HTERT RPE-1 (cell line): Measurements from ENCODE around the gene KIF3B.
"Not testable (repeated sequence)": the region's sequence is repeated elsewhere in the genome, so short reads cannot be mapped to it uniquely, and the experiment has no call there.

Experiments used
- in situ Hi-C: fragments of 300-500 bp; cut with MboI; formaldehyde crosslinking; loops from 4 replicates; pipeline ENCODE4 v1.14.3; 2020; ENCODE audit warnings: low sequenced_read_pairs

KIF3B gene

GRCh38 chr20:32355417-32355841 is 78.0 kb downstream of the KIF3B start:
- in situ Hi-C loops = no loop called here

DNA sequence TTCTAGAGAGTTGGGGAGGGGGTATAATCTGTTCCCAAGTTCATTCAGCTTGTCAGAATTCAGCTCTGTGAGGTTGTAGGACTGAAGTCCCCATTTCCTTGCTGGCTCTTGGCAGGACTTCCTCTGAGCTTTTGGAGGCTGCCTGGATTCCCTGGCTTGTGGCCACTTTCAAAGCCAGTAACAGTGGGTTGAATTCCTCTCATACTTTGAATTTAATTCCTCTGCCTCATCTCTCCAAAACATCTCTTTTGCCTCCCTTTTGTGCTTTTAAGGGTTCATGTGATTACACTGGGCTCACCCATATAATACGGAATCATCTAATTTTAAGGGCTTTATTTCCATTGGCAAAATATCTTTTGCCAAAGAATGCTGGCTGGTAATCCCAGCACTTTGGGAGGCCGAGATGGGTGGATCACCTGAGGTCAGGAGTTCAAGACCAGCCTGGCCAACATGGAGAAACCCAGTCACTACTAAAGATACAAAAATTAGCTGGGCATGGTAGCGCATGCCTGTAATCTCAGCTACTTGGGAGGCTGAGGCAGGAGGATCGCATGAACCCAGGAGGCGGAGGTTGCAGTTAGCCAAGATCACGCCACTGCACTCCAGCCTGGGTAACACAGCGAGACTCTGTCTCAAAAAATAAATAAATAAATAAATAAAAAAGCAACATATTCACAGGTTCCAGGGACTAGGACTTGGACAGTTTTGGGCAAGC is 78.6 kb downstream of the KIF3B start:
- in situ Hi-C loops = not testable (repeated sequence)

GRCh38 chr20:32356622-32357374 is 79.3 kb downstream of the KIF3B start:
- in situ Hi-C loops = no loop called here

GRCh38 chr20:32357375-32357868 is 80.0 kb downstream of the KIF3B start:
- in situ Hi-C loops = no loop called here

GRCh38 chr20:32357869-32358631 is 80.6 kb downstream of the KIF3B start, which contains the start of gene ASXL1:
Gene ASXL1 (plus strand): TSS chr20:32358331. CDS start chr20:32358776, 445 bp downstream.
- in situ Hi-C loops = no loop called here

DNA sequence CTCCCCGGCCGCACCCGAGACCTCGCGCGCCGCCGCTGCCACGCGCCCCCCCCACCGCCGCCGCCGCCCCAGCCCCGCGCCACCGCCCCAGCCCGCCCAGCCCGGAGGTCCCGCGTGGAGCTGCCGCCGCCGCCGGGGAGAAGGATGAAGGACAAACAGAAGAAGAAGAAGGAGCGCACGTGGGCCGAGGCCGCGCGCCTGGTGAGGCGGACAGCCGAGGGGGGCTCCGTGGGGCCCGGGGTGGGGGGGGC is 81.1 kb downstream of the KIF3B start:
- in situ Hi-C loops = no loop called here

DNA sequence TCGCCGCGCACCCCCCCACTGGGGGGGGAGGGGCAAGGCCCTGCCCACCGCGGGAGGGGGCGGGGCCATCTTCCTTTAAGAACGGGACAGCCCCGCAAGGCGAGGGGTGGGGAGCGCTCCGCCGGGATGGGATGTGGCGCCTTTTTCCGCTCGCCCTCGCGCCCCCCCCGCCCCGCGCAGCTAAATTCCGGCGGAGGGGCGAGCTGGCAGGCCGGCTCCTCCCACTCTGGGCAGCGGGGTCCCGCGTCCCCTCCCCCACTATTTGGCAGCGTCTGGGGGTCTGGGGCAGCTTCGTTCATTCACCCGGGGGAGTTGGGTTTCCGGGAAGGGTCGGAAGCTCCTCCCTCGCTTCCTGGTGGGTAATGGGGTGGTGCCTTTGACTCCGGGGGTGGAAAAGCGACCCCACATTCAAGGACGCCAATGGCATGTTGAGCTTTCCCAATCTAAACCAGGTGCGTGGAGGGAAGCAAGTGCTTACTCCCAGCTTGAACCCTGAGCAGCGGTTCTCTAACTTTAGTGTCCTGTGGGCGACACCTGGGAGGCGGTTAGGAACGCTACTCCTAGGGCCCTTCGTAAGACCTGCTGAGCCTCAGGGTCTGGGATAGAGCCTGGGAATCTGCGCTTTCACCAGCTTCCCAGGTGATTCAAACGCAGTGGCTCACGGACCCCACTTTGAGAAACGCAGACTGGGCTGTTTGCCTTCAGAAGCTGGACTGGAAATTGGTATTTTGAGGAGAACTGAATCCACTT is 81.6 kb downstream of the KIF3B start:
- in situ Hi-C loops = no loop called here

- in situ Hi-C loops = no loop called here
These were observed 82.3 kb downstream of the KIF3B start for GRCh38 chr20:32359633-32360332.

- in situ Hi-C loops = no loop called here
These were observed 82.8 kb downstream of the KIF3B start for GRCh38 chr20:32360333-32360634.

GRCh38 chr20:32362901-32363364 is 85.5 kb downstream of the KIF3B start:
- in situ Hi-C loops = no loop called here

- in situ Hi-C loops = no loop called here
These were observed 86.0 kb downstream of the KIF3B start for GRCh38 chr20:32363492-32363891.

DNA sequence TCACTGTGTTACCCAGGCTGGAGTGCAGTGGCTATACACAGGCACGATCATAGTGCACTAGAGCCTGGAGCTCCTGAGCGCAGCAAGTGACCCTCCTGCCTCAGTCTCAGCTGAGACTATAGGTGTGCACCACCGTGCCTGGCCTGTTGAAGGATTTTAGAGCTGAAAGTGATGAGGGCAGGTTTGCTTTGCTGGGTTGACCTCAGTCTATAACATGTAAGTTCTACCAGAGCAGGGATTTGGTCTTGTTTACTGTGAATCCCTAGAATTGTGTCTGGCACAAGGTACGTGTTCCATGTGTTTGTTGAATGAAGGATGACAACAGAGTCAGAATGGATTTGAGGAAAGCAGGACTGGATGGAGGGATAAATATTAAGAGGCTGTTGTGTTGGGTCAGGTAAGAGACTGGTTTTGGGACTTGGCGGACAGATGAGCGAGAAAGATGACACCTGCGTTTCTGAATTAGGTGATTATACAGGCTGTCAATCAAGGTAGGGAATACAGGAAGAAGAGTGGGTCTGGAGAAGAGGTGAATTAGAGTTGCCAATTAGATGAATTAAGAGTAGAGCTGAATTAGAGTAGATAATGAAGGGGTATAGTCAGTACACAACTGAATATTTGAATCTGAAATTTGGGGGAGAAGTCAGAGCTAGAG is 87.2 kb downstream of the KIF3B start:
- in situ Hi-C loops = no loop called here

- in situ Hi-C loops = no loop called here
These were observed 88.1 kb downstream of the KIF3B start for GRCh38 chr20:32365564-32365963.

DNA sequence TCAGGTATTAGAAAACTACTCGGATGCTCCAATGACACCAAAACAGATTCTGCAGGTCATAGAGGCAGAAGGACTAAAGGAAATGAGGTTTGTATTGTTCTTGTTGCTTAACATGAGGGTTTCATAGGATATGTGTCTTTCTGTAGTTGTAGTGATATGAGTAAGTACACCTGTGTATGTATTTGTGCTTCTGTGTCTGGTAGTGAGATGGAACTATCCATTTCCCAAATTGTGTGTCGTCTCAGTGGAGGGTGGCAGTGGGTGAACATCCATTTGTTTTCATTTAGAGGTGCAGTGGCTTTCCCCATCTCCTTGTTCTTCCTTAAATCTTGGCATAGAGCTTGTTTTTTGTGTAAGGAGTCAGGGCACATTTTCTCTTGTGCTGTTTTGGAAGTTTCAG is 88.9 kb downstream of the KIF3B start:
- in situ Hi-C loops = no loop called here

GRCh38 chr20:32368323-32368722 is 90.9 kb downstream of the KIF3B start:
- in situ Hi-C loops = no loop called here

DNA sequence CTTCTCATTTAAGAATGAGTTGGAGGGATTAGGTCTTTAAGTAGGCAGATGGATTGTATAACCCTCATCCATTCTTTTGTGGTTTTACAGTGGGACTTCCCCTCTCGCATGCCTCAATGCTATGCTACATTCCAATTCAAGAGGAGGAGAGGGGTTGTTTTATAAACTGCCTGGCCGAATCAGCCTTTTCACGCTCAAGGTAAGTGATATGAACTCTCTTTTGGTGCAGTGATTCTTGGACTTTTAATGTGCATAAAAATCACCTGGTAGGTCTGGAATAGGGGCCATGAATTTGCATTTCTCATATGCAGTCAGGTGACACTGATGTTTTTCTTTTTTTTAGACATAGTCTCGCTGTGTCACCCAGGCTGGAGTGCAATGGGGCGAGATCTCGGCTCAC is 91.5 kb downstream of the KIF3B start:
- in situ Hi-C loops = no loop called here

- in situ Hi-C loops = no loop called here
These were observed 93.4 kb downstream of the KIF3B start for GRCh38 chr20:32370897-32371296.

DNA sequence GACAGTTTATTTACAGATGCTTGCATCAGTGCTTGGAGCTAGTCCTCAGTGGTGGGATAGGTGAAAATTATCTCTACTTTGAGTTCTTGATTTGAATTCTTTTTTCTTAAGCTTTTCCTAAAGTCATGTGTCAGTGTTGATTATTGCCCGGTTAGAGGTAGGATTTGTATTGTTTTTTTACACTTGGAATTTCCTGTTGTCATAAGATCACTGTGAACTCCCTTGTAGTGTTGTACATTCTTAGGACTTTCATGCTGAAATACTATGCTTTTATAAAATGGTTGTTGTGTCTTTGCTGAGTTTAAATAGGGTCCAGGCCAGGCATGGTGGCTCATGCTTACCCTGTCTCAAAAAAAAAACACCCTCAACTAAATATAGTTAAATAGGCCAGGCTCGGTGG is 101.0 kb downstream of the KIF3B start:
- in situ Hi-C loops = no loop called here

DNA sequence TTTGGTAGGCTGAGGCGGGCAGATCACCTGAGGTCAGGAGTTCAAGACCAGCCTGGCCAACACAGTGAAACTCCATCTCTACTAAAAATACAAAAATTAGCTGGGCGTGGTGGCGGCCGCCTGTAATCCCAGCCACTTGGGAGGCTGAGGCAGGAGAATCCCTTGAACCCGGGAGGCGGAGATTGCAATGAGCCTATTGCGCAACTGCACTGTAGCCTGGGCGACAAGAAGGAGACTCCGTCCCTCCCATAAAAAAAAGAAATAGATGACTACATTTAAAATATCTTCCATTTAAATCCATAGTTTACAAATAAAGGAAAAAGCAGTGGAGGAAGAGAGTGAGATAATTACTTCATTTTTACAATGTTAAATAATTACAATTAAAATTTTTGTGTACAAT is 102.6 kb downstream of the KIF3B start:
- in situ Hi-C loops = not testable (repeated sequence)

DNA sequence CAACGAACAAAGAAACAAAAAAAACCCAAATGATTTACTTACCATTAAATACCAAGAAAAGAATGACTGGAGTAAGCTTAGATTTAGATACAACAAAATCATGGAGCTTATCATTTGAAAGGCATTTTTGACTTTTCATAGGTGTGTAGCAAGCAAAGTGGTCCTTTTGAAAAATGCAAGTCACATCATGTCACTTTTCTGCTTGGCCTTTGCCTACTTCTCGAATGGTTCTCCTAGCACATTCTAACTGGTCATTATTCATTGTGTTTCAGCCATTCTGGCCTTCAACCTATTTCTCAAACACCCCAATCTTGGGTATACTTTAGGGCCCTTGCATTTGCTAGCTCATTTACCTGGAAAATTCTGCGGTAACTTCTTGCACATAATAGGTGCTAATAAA is 103.3 kb downstream of the KIF3B start:
- in situ Hi-C loops = no loop called here
